GM21381 (cell line): ENCODE measurements around the gene PHF19.

Source experiments
- ATAC-seq: cut with Tn5 transposase; IDR thresholded peaks from one replicate; pipeline ENCODE4 v1.9.1; 2021; ENCODE audit warnings: mild to moderate bottlenecking, moderate library complexity; ENCODE audit not compliant: unreplicated experiment

Gene PHF19

GRCh38 chr9:120914396-120914795 is 37.4 kb upstream of the PHF19 start:
- no peak for ATAC-seq

GRCh38 chr9:120913647-120914264 is 36.8 kb upstream of the PHF19 start:
- ATAC-seq: no peak

- no peak for ATAC-seq
Measured at GRCh38 chr9:120912958-120913646, 36.1 kb upstream of the PHF19 start.

- ATAC-seq: no peak
Measured at GRCh38 chr9:120911295-120911837, 34.4 kb upstream of the PHF19 start.

- no peak for ATAC-seq
Measured at GRCh38 chr9:120910643-120911042, 33.7 kb upstream of the PHF19 start.

GRCh38 chr9:120909904-120910303 is 32.9 kb upstream of the PHF19 start:
- ATAC-seq: no peak

GRCh38 chr9:120905315-120906164 is 28.6 kb upstream of the PHF19 start:
- no peak for ATAC-seq

- ATAC-seq: no peak
Measured at GRCh38 chr9:120904978-120905301, 28.0 kb upstream of the PHF19 start.

GRCh38 chr9:120904061-120904977 is 27.3 kb upstream of the PHF19 start:
- ATAC-seq: no peak

- no peak for ATAC-seq
Measured at GRCh38 chr9:120902569-120903535, 25.9 kb upstream of the PHF19 start.

GRCh38 chr9:120901755-120902568 is 25.0 kb upstream of the PHF19 start:
- no peak for ATAC-seq

GRCh38 chr9:120900824-120901223 is 23.8 kb upstream of the PHF19 start:
- ATAC-seq: no peak

GRCh38 chr9:120899490-120900068 is 22.6 kb upstream of the PHF19 start:
- no peak for ATAC-seq

GRCh38 chr9:120898396-120898795 is 21.4 kb upstream of the PHF19 start:
- no peak for ATAC-seq

GRCh38 chr9:120895951-120896350 is 19.0 kb upstream of the PHF19 start:
- no peak for ATAC-seq

- ATAC-seq: no peak
Measured at GRCh38 chr9:120894321-120895148, 17.5 kb upstream of the PHF19 start.

- ATAC-seq: no peak
Measured at GRCh38 chr9:120893611-120894307, 16.8 kb upstream of the PHF19 start.
